Colonic mucosa (tissue), 4 donors: Measurements from ENCODE around the gene EOLA1. TPM values are rescaled to one million over a fixed set of nuclear protein-coding genes. Genes with fewer than 3 reads are reported as not detected.
"Not testable (repeated sequence)": the region's sequence is repeated elsewhere in the genome, so short reads cannot be mapped to it uniquely, and the experiment has no call there.

Experiments used
- DNase-seq: peaks from one replicate; pipeline ENCODE4 v3.0.0-alpha.2; 2020
- H3K27ac ChIP-seq: fragments of 200-600 bp; one replicate; pipeline ENCODE4 v1.8.0; 2021
- H3K27me3 ChIP-seq: fragments of 200-600 bp; one replicate; pipeline ENCODE4 v1.8.0; 2021
- H3K36me3 ChIP-seq: fragments of 200-600 bp; one replicate; pipeline ENCODE4 v1.8.0; 2021
- H3K4me1 ChIP-seq: fragments of 200-600 bp; one replicate; pipeline ENCODE4 v1.8.0; 2021; ENCODE audit warnings: mild to moderate bottlenecking
- H3K4me3 ChIP-seq: fragments of 200-600 bp; one replicate; pipeline ENCODE4 v1.8.0; 2021
- H3K9ac ChIP-seq, 2 donors: one replicate each; pipeline ENCODE4 v1.7.0; 2013; ENCODE audit warnings: control low read depth in 2 of 2, low read depth in 2 of 2, low read length in 2 of 2
- H3K9me3 ChIP-seq: fragments of 200-600 bp; one replicate; pipeline ENCODE4 v1.8.0; 2021
- CTCF ChIP-seq: fragments of 200-600 bp; IDR thresholded peaks from one replicate; pipeline ENCODE4 v1.8.0; 2022; ENCODE audit warnings: antibody characterized with exemption, mild to moderate bottlenecking
- intact Hi-C: fragments of 100-400 bp; cut with DNase I; formaldehyde crosslinking; loops from one replicate; pipeline ENCODE4 v1.14.1; 2022
- total RNA-seq, 2 donors: library from RNA; stranded (reverse); fragmentation: NEBNext Ultra II Directional in 1 of 2; extraction: Animal tissue kit (Norgen Biotek cat#: 25700) in 1 of 2; gene quantifications; one replicate each; pipeline ENCODE4 v1.2.1, GENCODE V29; 2021
- donor health status: healthy.
- donor health status: DM: no; HTN: no; CAD: no.
- donor health status: DM: no; HTN: no; CAD: no.

EOLA1 gene
- total RNA-seq, 2 donors from 2014 or later = 27.1 to 30.9 TPM

GRCh38 chrX:149526318-149527033 lies 14.3 kb upstream of the EOLA1 start:
- H3K27ac ChIP-seq, intact Hi-C loops, H3K27me3 ChIP-seq, H3K9ac ChIP-seq, H3K36me3 ChIP-seq, H3K4me1 ChIP-seq, H3K4me3 ChIP-seq, H3K9me3 ChIP-seq, DNase-seq: not testable (repeated sequence)

- TF ChIP-seq CTCF = peak; percentile 33
- intact Hi-C loops = no loop called here
- Histone ChIP-seq H3K4me3 (no peak overlapping the region), H3K9ac (no peak overlapping the region), H3K9me3 (no peaks in the 10 kb centered on the region), H3K27ac (no peak overlapping the region), H3K27me3 (no peaks in the 10 kb centered on the region), H3K36me3 (no peaks in the 10 kb centered on the region), H3K4me1 (no peaks in the 10 kb centered on the region)
- DNase-seq = no peak
Observed at GRCh38 chrX:149527705-149528104, 13.1 kb upstream of the EOLA1 start.

GRCh38 chrX:149528381-149528780 lies 12.4 kb upstream of the EOLA1 start:
- intact Hi-C loops = no loop called here
- H3K27ac ChIP-seq = no peak overlapping the region
- no peak overlapping the region for H3K9ac ChIP-seq

GRCh38 chrX:149531599-149531998 lies 9.2 kb upstream of the EOLA1 start:
- Histone ChIP-seq H3K36me3 (no peaks in the 10 kb centered on the region), H3K9me3 (no peaks in the 10 kb centered on the region), H3K4me3 (no peak overlapping the region), H3K9ac (no peak overlapping the region), H3K4me1 (no peaks in the 10 kb centered on the region), H3K27me3 (no peaks in the 10 kb centered on the region), H3K27ac (no peak overlapping the region)
- intact Hi-C loops = no loop called here
- DNase-seq = no peak
- no peak for TF ChIP-seq CTCF

More at GRCh38 chrX:149528381-149528780, 12.4 kb upstream of the EOLA1 start:
- no peak for TF ChIP-seq CTCF
- Histone ChIP-seq H3K27me3 (no peaks in the 10 kb centered on the region), H3K36me3 (no peaks in the 10 kb centered on the region), H3K9me3 (no peaks in the 10 kb centered on the region), H3K4me1 (no peaks in the 10 kb centered on the region), H3K4me3 (no peak overlapping the region)
- no peak for DNase-seq

- H3K27me3 ChIP-seq, intact Hi-C loops, H3K4me1 ChIP-seq, H3K4me3 ChIP-seq, H3K9ac ChIP-seq, H3K36me3 ChIP-seq, H3K27ac ChIP-seq, DNase-seq, H3K9me3 ChIP-seq: not testable (repeated sequence)
Observed at GRCh38 chrX:149532868-149533267, 7.9 kb upstream of the EOLA1 start.

- intact Hi-C loops, H3K9me3 ChIP-seq, DNase-seq: not testable (repeated sequence)
Observed at GRCh38 chrX:149533999-149534398, 6.8 kb upstream of the EOLA1 start.

GRCh38 chrX:149534926-149535602 lies 5.7 kb upstream of the EOLA1 start:
- H3K27me3 ChIP-seq, H3K27ac ChIP-seq, H3K9me3 ChIP-seq, H3K36me3 ChIP-seq, intact Hi-C loops, H3K9ac ChIP-seq, DNase-seq, H3K4me1 ChIP-seq, H3K4me3 ChIP-seq: not testable (repeated sequence)

More at GRCh38 chrX:149533999-149534398, 6.8 kb upstream of the EOLA1 start:
- H3K4me1 ChIP-seq, H3K9ac ChIP-seq, H3K4me3 ChIP-seq, H3K36me3 ChIP-seq, H3K27me3 ChIP-seq, H3K27ac ChIP-seq: not testable (repeated sequence)

- DNase-seq, intact Hi-C loops: not testable (repeated sequence)
Observed at GRCh38 chrX:149537474-149537873, 3.3 kb upstream of the EOLA1 start.

More at GRCh38 chrX:149537474-149537873, 3.3 kb upstream of the EOLA1 start:
- not testable (repeated sequence) for H3K9me3 ChIP-seq, H3K4me1 ChIP-seq, H3K27me3 ChIP-seq, H3K4me3 ChIP-seq, H3K9ac ChIP-seq, H3K27ac ChIP-seq, H3K36me3 ChIP-seq
